Transverse colon (tissue), 4 donors: ENCODE measurements around the gene PCDHGA4. TPM values are rescaled to one million over a fixed set of nuclear protein-coding genes. Genes with fewer than 3 reads are reported as not detected.
A peak's percentile ranks its signal among the peaks of the same experiment; 100 is the strongest.

Experiments
- DNase-seq: peaks from one replicate; pipeline ENCODE4 v3.0.0-alpha.2; 2019
- H3K27ac ChIP-seq, 4 donors: fragments of 200-600 bp; sonication (generic); 2 replicates each; pipeline ENCODE4 v1.5.1; 2016 to 2018; ENCODE audit warnings: inconsistent platforms in 4 of 4
- H3K27me3 ChIP-seq: fragments of 200-600 bp; sonication (generic); 2 replicates; pipeline ENCODE4 v1.5.1; 2017; ENCODE audit warnings: inconsistent platforms
- H3K36me3 ChIP-seq, 4 donors: fragments of 200-600 bp; sonication (generic); 2 replicates each; pipeline ENCODE4 v1.5.1; 2017 to 2019; ENCODE audit warnings: inconsistent platforms in 4 of 4
- H3K4me1 ChIP-seq, 4 donors: fragments of 200-600 bp; sonication (generic); 2 replicates each; pipeline ENCODE4 v1.5.1; 2017 to 2020; ENCODE audit warnings: inconsistent platforms in 4 of 4
- H3K4me3 ChIP-seq, 4 donors: fragments of 200-600 bp; sonication (generic); 1 replicate in 1 of 4; 2 replicates in 3 of 4; pipeline versions ENCODE4 v1.5.1 to v1.6.1; 2017 to 2019; ENCODE audit warnings: inconsistent platforms in 4 of 4
- H3K9me3 ChIP-seq, 2 donors: fragments of 200-600 bp; sonication (generic); 2 replicates each; pipeline ENCODE4 v1.5.1; 2017 to 2019; ENCODE audit warnings: inconsistent platforms in 2 of 2
- EP300 ChIP-seq: sonication (generic); formaldehyde crosslinking; IDR thresholded peaks from one replicate; pipeline ENCODE4 v1.6.1; 2017; ENCODE audit warnings: antibody characterized with exemption, low read depth
- POLR2A ChIP-seq: fragments of 450-650 bp; IDR thresholded peaks from one replicate; pipeline ENCODE4 v1.6.1; 2016; ENCODE audit warnings: antibody characterized with exemption, mild to moderate bottlenecking, moderate library complexity
- POLR2AphosphoS5 ChIP-seq, 3 donors: sonication (generic); formaldehyde crosslinking; IDR thresholded peaks; one replicate each; pipeline ENCODE4 v1.6.1; 2016; ENCODE audit warnings: antibody characterized with exemption in 3 of 3
- WGBS, 2 donors: methylation state at CpG; one replicate each; pipeline ENCODE4 v1.1.5; 2018; ENCODE audit warnings: low coverage in 1 of 2; 5-methylcytosine and 5-hydroxymethylcytosine counted together
- in situ Hi-C, 4 donors: fragments of 200-750 bp; cut with MboI; loops; one replicate each; pipeline versions ENCODE4 v1.15.0 to v1.15.1; 2017; ENCODE audit warnings: low sequenced_read_pairs in 3 of 4, low pct_ligation_motif_present in 1 of 4, low pct_unique_long_range_greater_than_20kb in 1 of 4
- intact Hi-C: fragments of 100-400 bp; cut with DNase I; formaldehyde crosslinking; loops from one replicate; pipeline ENCODE4 v1.15.1; 2023; ENCODE audit warnings: low total_unique reads
- total RNA-seq, 4 donors: library from RNA; depleted of rRNA; stranded (reverse); fragments of >200 nt; gene quantifications; one replicate each; pipeline ENCODE4 v1.1.0, GENCODE V29; 2016
- TF ChIP-seq, protein P1 (sequence below), 5 experiments: fragments of 200-600 bp in 3 of 5; fragments of 450-650 bp in 2 of 5; sonication (generic) in 3 of 5; IDR thresholded peaks; 1 replicate in 2 of 5; 2 replicates in 3 of 5; pipeline ENCODE4 v1.5.1; 2016 to 2017; ENCODE audit warnings: antibody characterized with exemption in 5 of 5, inconsistent platforms in 3 of 5, mild to moderate bottlenecking in 2 of 5, moderate library complexity in 1 of 5

PCDHGA4 gene
- total RNA-seq, 4 donors from 2014 or later, result 1.4 to 18.0 (median 1.6) TPM; not detected in 1

DNA sequence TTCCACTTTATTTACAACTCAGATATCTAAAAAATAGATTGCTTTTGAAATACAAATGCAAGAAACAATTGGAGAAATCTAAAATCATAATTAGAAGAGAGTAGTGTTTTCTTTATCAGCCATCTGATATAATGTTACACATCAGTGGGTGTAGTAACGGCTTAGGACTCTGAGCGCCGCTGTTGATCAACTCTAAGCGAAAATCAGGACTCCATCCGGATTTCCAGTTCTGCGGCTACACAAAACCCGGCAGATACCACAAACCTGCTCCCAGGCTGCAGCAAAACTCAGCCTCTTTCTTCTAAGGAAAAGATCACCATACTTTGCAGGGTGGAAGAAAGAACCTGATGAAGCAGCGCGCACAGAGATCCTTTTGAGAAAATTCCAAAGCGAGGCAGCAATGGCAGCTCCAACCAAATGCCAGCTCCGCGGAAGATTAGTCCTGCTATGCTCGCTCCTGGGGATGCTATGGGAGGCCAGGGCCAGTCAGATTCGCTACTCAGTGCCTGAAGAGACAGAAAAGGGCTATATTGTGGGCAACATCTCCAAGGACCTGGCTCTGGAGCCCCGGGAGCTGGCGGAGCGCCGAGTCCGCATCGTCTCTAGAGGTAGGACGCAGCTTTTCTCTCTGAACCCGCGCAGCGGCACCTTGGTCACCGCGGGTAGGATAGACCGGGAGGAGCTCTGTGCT lies 47.9 kb downstream of the PCDHGA4 start, which contains the start of gene PCDHGA9:
TSS of gene PCDHGA9 (plus strand) at position 226 of the 691 bp plus-strand sequence. CDS start at position 401, 175 bp downstream.
- TF ChIP-seq, protein P1, sequence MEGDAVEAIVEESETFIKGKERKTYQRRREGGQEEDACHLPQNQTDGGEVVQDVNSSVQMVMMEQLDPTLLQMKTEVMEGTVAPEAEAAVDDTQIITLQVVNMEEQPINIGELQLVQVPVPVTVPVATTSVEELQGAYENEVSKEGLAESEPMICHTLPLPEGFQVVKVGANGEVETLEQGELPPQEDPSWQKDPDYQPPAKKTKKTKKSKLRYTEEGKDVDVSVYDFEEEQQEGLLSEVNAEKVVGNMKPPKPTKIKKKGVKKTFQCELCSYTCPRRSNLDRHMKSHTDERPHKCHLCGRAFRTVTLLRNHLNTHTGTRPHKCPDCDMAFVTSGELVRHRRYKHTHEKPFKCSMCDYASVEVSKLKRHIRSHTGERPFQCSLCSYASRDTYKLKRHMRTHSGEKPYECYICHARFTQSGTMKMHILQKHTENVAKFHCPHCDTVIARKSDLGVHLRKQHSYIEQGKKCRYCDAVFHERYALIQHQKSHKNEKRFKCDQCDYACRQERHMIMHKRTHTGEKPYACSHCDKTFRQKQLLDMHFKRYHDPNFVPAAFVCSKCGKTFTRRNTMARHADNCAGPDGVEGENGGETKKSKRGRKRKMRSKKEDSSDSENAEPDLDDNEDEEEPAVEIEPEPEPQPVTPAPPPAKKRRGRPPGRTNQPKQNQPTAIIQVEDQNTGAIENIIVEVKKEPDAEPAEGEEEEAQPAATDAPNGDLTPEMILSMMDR (IDR thresholded peaks at IDR 0.05), result peak in 3 of 5 experiments; percentile 12 to 19 (median 19)
- no peak for TF ChIP-seq POLR2A
- H3K4me1 ChIP-seq, result no peaks in the 10 kb centered on the region
- in situ Hi-C loops, result loop anchor here in 1 of 4 donors (10.0 kb wide), 1 partner anchor 162 kb away; no protein-coding TSS in a partner anchor
- H3K27me3 ChIP-seq, result peaks cover 26% of the 10 kb centered on the region
- no peaks in the 10 kb centered on the region for H3K36me3 ChIP-seq
- no peak for DNase-seq
- intact Hi-C loops, result loop anchor here (10.0 kb wide), 1 partner anchor 122 kb away; no protein-coding TSS in a partner anchor
- no peak within 1 kb of the TSS for H3K27ac ChIP-seq
- H3K9me3 ChIP-seq, result peaks cover 54 to 96% of the 10 kb centered on the region in 2 donors
- H3K4me3 ChIP-seq, result peak within 1 kb of the TSS in 1 of 4 donors; percentile 32
- WGBS, 2 donors, result 33 to 45% methylated on average over 7 to 27 of the region's 27 CpGs

DNA sequence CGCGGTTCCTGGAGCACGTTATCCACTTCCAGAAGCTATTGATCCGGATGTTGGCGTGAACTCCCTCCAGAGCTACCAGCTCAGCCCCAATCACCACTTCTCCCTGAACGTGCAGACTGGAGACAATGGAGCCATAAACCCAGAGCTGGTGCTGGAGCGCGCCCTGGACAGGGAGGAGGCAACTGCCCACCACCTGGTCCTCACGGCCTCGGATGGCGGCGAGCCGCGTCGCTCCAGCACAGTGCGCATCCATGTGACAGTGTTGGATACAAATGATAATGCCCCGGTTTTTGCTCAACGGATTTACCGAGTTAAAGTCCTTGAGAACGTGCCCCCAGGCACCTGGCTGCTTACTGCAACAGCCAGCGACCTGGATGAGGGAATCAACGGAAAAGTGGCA lies 48.6 kb downstream of the PCDHGA4 start:
- no peak overlapping the region for H3K27ac ChIP-seq
- H3K27me3 ChIP-seq, result peaks cover 28% of the 10 kb centered on the region
- H3K36me3 ChIP-seq, result no peaks in the 10 kb centered on the region
- H3K4me1 ChIP-seq, result no peaks in the 10 kb centered on the region
- WGBS, 2 donors, result 40 to 57% methylated on average over 17 to 22 of the region's 22 CpGs
- intact Hi-C loops, result loop anchor here (10.0 kb wide), 1 partner anchor 121 kb away; no protein-coding TSS in a partner anchor
- peak overlapping the region in 1 of 4 donors; percentile 32 for H3K4me3 ChIP-seq
- in situ Hi-C loops, result loop anchor here in 1 of 4 donors (10.0 kb wide), 1 partner anchor 161 kb away; no protein-coding TSS in a partner anchor
- TF ChIP-seq, protein P1 (IDR thresholded peaks at IDR 0.05), result no peak
- TF ChIP-seq POLR2A (no peak), POLR2AphosphoS5 (IDR thresholded peaks at IDR 0.05) (no peak), EP300 (no peak)
- no peak for DNase-seq
- peaks cover 54 to 99% of the 10 kb centered on the region in 2 donors for H3K9me3 ChIP-seq

Other genes with a start within 250 kb of the PCDHGA4 start
- gene PCDHB4, start 233.2 kb upstream of the PCDHGA4 start, total RNA-seq, result 1 to 10 TPM in 1 of 4 donors, under 1 TPM in 3; 0.68 to 2.2 (median 0.77) TPM
- 1 to 10 TPM in 3 of 4 donors, not detected in 1; 1.1 to 3.0 (median 1.3) TPM for gene PCDHB5, start 219.8 kb upstream of the PCDHGA4 start, total RNA-seq
- under 1 TPM in 2 of 4 donors, not detected in 2; 0.14 to 0.32 TPM for gene PCDHB6, start 205.0 kb upstream of the PCDHGA4 start, total RNA-seq
- gene PCDHB7, start 182.4 kb upstream of the PCDHGA4 start, total RNA-seq, result 1 to 10 TPM in 1 of 4 donors, under 1 TPM in 3; 0.37 to 1.6 (median 0.67) TPM
- under 1 TPM in 2 of 4 donors, not detected in 2; 0.14 to 0.16 TPM for gene PCDHB8, start 177.2 kb upstream of the PCDHGA4 start, total RNA-seq
- gene PCDHB16, start 172.6 kb upstream of the PCDHGA4 start, total RNA-seq, result 1 to 10 TPM in 1 of 4 donors, under 1 TPM in 3; 0.20 to 1.6 (median 0.65) TPM
- gene PCDHB9, start 167.9 kb upstream of the PCDHGA4 start, total RNA-seq, result 1 to 10 TPM in 1 of 4 donors, under 1 TPM in 2, not detected in 1; 0.40 to 1.6 (median 0.64) TPM
- gene PCDHB10, start 162.7 kb upstream of the PCDHGA4 start, total RNA-seq, result 1 to 10 TPM in 1 of 4 donors, under 1 TPM in 2, not detected in 1; 0.68 to 1.1 (median 0.79) TPM
- gene PCDHB11, start 155.4 kb upstream of the PCDHGA4 start, total RNA-seq, result 1 to 10 TPM in 1 of 4 donors, under 1 TPM in 3; 0.20 to 1.5 (median 0.61) TPM
- gene PCDHB12, start 146.3 kb upstream of the PCDHGA4 start, total RNA-seq, result 1 to 10 TPM in 2 of 4 donors, under 1 TPM in 2; 0.40 to 1.9 (median 1.1) TPM
- 1 to 10 TPM; 1.8 to 4.1 (median 2.5) TPM for gene PCDHB13, start 141.1 kb upstream of the PCDHGA4 start, total RNA-seq
- 1 to 10 TPM; 1.4 to 3.3 (median 2.8) TPM for gene PCDHB14, start 131.7 kb upstream of the PCDHGA4 start, total RNA-seq
- 1 to 10 TPM in 3 of 4 donors, under 1 TPM in 1; 0.75 to 5.6 (median 1.1) TPM for gene PCDHB15, start 109.6 kb upstream of the PCDHGA4 start, total RNA-seq
- 1 to 10 TPM in 2 of 4 donors, not detected in 2; 1.4 to 1.8 TPM for gene SLC25A2, start 51.0 kb upstream of the PCDHGA4 start, total RNA-seq
- 10 to 100 TPM; 41.9 to 62.5 (median 50.3) TPM for gene TAF7, start 34.2 kb upstream of the PCDHGA4 start, total RNA-seq
- gene PCDHGA1, start 24.5 kb upstream of the PCDHGA4 start, total RNA-seq, result under 1 TPM in 2 of 4 donors, not detected in 2; 0.55 to 0.64 TPM
- gene PCDHGA2, start 16.3 kb upstream of the PCDHGA4 start, total RNA-seq, result 1 to 10 TPM in 3 of 4 donors, under 1 TPM in 1; 0.68 to 1.9 (median 1.6) TPM
- gene PCDHGA3, start 11.2 kb upstream of the PCDHGA4 start, total RNA-seq, result 1 to 10 TPM in 2 of 4 donors, under 1 TPM in 2; 0.55 to 4.9 (median 1.1) TPM
- 10 to 100 TPM in 1 of 4 donors, 1 to 10 TPM in 2, under 1 TPM in 1; 0.96 to 10.5 (median 3.4) TPM for gene PCDHGB1, start 4.9 kb upstream of the PCDHGA4 start, total RNA-seq
- gene PCDHGB2, start 5.0 kb downstream of the PCDHGA4 start, total RNA-seq, result 10 to 100 TPM in 1 of 4 donors, 1 to 10 TPM in 3; 2.1 to 12.7 (median 3.2) TPM
- 1 to 10 TPM in 3 of 4 donors, not detected in 1; 2.5 to 4.1 (median 3.4) TPM for gene PCDHGA5, start 9.1 kb downstream of the PCDHGA4 start, total RNA-seq
- 1 to 10 TPM; 1.4 to 3.8 (median 2.6) TPM for gene PCDHGB3, start 15.2 kb downstream of the PCDHGA4 start, total RNA-seq
- gene PCDHGA6, start 18.9 kb downstream of the PCDHGA4 start, total RNA-seq, result 1 to 10 TPM; 2.4 to 7.5 (median 3.7) TPM
- gene PCDHGA7, start 27.7 kb downstream of the PCDHGA4 start, total RNA-seq, result 1 to 10 TPM; 2.0 to 8.6 (median 3.2) TPM
- gene PCDHGB4, start 32.7 kb downstream of the PCDHGA4 start, total RNA-seq, result 1 to 10 TPM in 2 of 4 donors, under 1 TPM in 2; 0.40 to 4.4 (median 2.4) TPM
- 10 to 100 TPM in 1 of 4 donors, 1 to 10 TPM in 3; 1.5 to 11.5 (median 2.5) TPM for gene PCDHGA8, start 37.6 kb downstream of the PCDHGA4 start, total RNA-seq
- gene PCDHGB5, start 42.9 kb downstream of the PCDHGA4 start, total RNA-seq, result 10 to 100 TPM in 2 of 4 donors, 1 to 10 TPM in 2; 5.3 to 23.3 (median 9.2) TPM
- 1 to 10 TPM; 1.2 to 4.6 (median 3.4) TPM for gene PCDHGA9, start 47.8 kb downstream of the PCDHGA4 start, total RNA-seq
- gene PCDHGB6, start 53.0 kb downstream of the PCDHGA4 start, total RNA-seq, result 1 to 10 TPM; 1.9 to 5.9 (median 4.7) TPM
- gene PCDHGA10, start 58.0 kb downstream of the PCDHGA4 start, total RNA-seq, result 1 to 10 TPM; 4.0 to 6.5 (median 6.1) TPM
- 10 to 100 TPM in 1 of 4 donors, 1 to 10 TPM in 3; 7.0 to 10.1 (median 9.1) TPM for gene PCDHGB7, start 62.7 kb downstream of the PCDHGA4 start, total RNA-seq
- gene PCDHGA11, start 66.0 kb downstream of the PCDHGA4 start, total RNA-seq, result 1 to 10 TPM; 2.6 to 5.8 (median 4.4) TPM
- gene PCDHGA12, start 75.5 kb downstream of the PCDHGA4 start, total RNA-seq, result 10 to 100 TPM in 1 of 4 donors, 1 to 10 TPM in 3; 1.6 to 14.2 (median 4.8) TPM
- gene PCDHGC3, start 120.9 kb downstream of the PCDHGA4 start, total RNA-seq, result 10 to 100 TPM in 3 of 4 donors, 1 to 10 TPM in 1; 6.0 to 17.0 (median 13.6) TPM
- gene PCDHGC4, start 130.0 kb downstream of the PCDHGA4 start, total RNA-seq, result 10 to 100 TPM in 1 of 4 donors, 1 to 10 TPM in 3; 1.8 to 26.5 (median 2.7) TPM
- gene PCDHGC5, start 134.1 kb downstream of the PCDHGA4 start, total RNA-seq, result 1 to 10 TPM in 2 of 4 donors, under 1 TPM in 2; 0.20 to 2.5 (median 1.0) TPM